ENCODE results near the gene PTK7.

Gene PTK7

DNA sequence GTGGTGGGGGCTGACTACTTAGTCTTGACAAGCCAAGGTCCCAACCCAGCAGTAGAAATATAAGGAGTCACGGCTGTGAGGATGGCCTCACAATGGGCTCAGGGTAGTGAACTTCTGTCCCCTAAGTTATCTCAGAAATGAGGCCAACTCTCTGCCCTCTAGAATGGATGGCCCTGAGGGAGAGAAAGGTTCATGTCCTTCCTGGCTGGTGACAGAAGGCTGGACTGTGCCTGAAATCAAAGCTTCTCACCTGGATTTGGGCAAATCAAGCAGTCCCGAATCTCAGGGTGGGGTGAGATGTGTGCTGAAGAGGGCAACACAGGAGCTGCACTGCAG lies 42.0 kb upstream of the PTK7 start:
- TF ChIP-seq, protein P1, sequence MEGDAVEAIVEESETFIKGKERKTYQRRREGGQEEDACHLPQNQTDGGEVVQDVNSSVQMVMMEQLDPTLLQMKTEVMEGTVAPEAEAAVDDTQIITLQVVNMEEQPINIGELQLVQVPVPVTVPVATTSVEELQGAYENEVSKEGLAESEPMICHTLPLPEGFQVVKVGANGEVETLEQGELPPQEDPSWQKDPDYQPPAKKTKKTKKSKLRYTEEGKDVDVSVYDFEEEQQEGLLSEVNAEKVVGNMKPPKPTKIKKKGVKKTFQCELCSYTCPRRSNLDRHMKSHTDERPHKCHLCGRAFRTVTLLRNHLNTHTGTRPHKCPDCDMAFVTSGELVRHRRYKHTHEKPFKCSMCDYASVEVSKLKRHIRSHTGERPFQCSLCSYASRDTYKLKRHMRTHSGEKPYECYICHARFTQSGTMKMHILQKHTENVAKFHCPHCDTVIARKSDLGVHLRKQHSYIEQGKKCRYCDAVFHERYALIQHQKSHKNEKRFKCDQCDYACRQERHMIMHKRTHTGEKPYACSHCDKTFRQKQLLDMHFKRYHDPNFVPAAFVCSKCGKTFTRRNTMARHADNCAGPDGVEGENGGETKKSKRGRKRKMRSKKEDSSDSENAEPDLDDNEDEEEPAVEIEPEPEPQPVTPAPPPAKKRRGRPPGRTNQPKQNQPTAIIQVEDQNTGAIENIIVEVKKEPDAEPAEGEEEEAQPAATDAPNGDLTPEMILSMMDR (IDR thresholded peaks at IDR 0.05; ENCODE audit: low read depth, low read length, missing control alignments) = no peak

DNA sequence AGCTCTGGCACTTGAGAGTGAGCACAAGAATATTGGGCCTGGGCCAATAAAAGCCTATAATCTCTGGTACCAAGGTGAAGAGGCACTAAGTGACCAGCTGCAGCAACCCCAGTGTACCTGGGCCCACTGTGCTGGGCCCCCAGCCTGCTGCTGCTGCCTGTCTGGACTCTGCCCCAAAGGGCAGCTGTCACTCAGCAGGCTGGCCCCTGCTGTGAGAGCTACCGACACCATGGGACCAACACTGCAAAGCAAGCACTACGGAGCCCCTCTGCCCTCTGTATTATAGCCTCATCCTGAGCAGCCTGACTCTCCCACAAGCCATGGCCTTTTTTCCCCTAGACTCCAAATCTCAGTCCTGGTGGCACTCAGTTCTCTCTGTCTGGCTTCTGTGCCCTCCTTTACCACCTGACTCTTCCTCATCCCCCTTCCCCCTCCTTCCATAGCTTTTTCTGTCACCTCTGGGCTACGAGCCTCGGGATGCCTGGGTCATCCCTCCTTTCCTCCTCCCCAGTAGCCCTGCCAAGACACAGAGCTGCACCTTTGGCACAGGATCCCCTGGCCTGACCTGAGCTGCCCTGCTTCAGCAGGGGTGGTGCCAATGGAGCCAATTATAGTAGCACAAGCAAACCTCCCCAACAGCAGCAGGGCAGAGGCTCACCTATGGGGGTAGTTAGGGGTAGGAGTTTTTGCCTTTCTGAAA lies 40.5 kb upstream of the PTK7 start:
- H3K4me3 ChIP-seq (ENCODE audit: low read depth, low read length) = no peak overlapping the region
- no peak overlapping the region for H3K27ac ChIP-seq
- TF ChIP-seq, protein P1 (IDR thresholded peaks at IDR 0.05; ENCODE audit: low read depth, low read length, missing control alignments) = no peak
- no peak for DNase-seq
- H3K36me3 ChIP-seq (replicated peaks) = peaks cover 59% of the 10 kb centered on the region
- H3K27me3 ChIP-seq (replicated peaks) = no peaks in the 10 kb centered on the region
- in situ Hi-C loops (cut with HindIII; ENCODE audit: low pct_ligation_motif_present, low sequenced_read_pairs) = no loop called here

More for the DNA sequence above, 42.0 kb upstream of the PTK7 start:
- in situ Hi-C loops (cut with HindIII; ENCODE audit: low pct_ligation_motif_present, low sequenced_read_pairs) = no loop called here
- Histone ChIP-seq H3K27ac (no peak overlapping the region), H3K27me3 (replicated peaks) (no peaks in the 10 kb centered on the region), H3K36me3 (replicated peaks) (peaks cover 60% of the 10 kb centered on the region), H3K4me3 (ENCODE audit: low read depth, low read length) (no peak overlapping the region)
- no peak for DNase-seq

DNA sequence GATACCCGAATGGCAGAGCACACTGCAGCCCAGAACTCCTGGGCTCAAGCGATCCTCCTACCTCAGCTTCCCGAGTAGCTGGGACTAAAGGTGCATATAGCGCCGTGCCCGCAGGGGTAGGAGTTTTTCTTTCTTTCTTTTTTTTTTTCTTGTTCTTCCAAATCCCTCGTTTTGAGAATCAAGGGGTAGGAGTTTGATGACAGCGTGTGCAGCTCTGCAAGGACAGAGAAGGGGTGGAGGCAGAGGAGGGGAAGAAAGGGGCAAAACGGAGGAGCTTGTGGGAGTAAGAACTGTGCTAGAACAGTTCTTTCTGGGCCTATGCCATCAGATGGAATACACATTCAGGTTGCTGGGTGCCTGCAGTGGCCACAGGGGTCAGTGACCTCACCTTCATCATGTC lies 39.4 kb upstream of the PTK7 start:
- peaks cover 67% of the 10 kb centered on the region for H3K36me3 ChIP-seq (replicated peaks)
- in situ Hi-C loops (cut with HindIII; ENCODE audit: low pct_ligation_motif_present, low sequenced_read_pairs) = no loop called here
- H3K27me3 ChIP-seq (replicated peaks) = no peaks in the 10 kb centered on the region
- no peak overlapping the region for H3K4me3 ChIP-seq (ENCODE audit: low read depth, low read length)
- TF ChIP-seq, protein P1 (IDR thresholded peaks at IDR 0.05; ENCODE audit: low read depth, low read length, missing control alignments) = no peak
- no peak for DNase-seq
- no peak overlapping the region for H3K27ac ChIP-seq

DNA sequence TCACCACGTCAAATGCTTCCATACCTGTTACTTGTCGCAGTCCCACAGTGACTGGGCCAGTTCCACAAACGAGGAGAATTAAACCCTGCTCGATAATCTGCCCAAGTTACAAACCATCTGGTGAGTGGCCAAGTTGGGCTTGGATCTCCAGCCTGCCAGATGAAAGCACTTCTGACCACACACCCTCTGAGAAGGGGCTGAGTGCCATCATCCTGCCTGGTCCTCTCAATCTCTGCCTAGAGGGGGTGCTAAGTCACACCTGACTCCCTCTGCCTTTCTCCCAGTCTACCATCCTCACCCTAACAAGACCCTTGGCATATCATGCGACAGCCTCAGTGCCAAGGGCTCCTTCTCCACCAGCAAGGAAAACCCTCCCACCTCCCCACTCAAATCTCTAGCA lies 38.9 kb upstream of the PTK7 start:
- in situ Hi-C loops (cut with HindIII; ENCODE audit: low pct_ligation_motif_present, low sequenced_read_pairs) = no loop called here
- TF ChIP-seq, protein P1 (IDR thresholded peaks at IDR 0.05; ENCODE audit: low read depth, low read length, missing control alignments) = peak; percentile 6
- Histone ChIP-seq H3K27me3 (replicated peaks) (no peaks in the 10 kb centered on the region), H3K27ac (no peak overlapping the region), H3K36me3 (replicated peaks) (peaks cover 67% of the 10 kb centered on the region), H3K4me3 (ENCODE audit: low read depth, low read length) (no peak overlapping the region)
- no peak for DNase-seq

DNA sequence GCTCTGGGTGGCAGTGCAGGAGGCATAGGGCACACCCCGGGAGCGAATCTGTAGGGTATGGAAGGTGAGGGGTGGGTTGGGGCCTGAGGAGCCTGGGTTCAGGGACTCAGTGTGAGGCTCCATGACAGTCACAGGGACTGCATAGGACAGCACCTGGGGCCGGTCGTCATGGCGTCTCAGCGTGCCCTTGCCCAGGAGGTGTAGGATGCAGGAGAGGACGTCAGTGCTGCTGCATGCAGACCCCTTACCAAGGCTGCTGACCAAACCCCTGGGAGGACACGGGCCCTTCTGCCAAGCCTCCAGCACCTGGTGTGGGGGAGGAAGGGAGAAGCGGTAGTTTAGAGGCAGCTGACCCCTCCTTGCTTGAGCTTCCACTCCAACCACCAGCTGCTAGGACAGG lies 38.4 kb upstream of the PTK7 start:
- TF ChIP-seq, protein P1 (IDR thresholded peaks at IDR 0.05; ENCODE audit: low read depth, low read length, missing control alignments) = no peak
- Histone ChIP-seq H3K36me3 (replicated peaks) (peaks cover 68% of the 10 kb centered on the region), H3K4me3 (ENCODE audit: low read depth, low read length) (no peak overlapping the region), H3K27ac (no peak overlapping the region), H3K27me3 (replicated peaks) (no peaks in the 10 kb centered on the region)
- DNase-seq = no peak
- in situ Hi-C loops (cut with HindIII; ENCODE audit: low pct_ligation_motif_present, low sequenced_read_pairs) = no loop called here

DNA sequence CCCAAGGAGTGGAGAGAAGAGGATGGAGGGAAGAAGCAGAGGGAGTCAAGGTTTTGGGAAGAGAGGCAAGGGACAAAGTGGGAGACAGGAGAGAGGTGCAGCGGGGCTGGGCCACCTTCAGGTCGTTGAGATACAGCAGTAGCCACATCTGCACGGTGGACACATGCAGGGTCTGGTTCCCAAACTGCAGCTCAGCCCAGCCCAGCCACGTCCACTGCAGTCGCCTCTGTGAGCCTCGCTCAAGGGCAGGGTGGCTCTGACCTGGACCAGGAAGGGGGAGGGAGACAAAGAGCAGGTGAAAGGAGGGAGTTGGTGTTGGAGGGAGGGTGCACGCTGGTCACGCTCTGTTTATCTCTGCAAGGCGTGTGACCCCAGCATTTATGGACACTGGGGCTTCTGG lies 37.4 kb upstream of the PTK7 start:
- DNase-seq = no peak
- Histone ChIP-seq H3K27me3 (replicated peaks) (no peaks in the 10 kb centered on the region), H3K27ac (no peak overlapping the region), H3K36me3 (replicated peaks) (peaks cover 73% of the 10 kb centered on the region), H3K4me3 (ENCODE audit: low read depth, low read length) (no peak overlapping the region)
- TF ChIP-seq, protein P1 (IDR thresholded peaks at IDR 0.05; ENCODE audit: low read depth, low read length, missing control alignments) = no peak
- in situ Hi-C loops (cut with HindIII; ENCODE audit: low pct_ligation_motif_present, low sequenced_read_pairs) = no loop called here

Data from brain microvascular endothelial cell (primary cell).